Fibroblast of lung (primary cell): ENCODE data around the gene NIF3L1.

Experiments used
- CTCF ChIP-seq, 2 donors: IDR thresholded peaks in 1 of 2; conservative IDR thresholded peaks in 1 of 2; 1 replicate in 1 of 2; 2 replicates in 1 of 2; pipeline ENCODE4 v1.5.1; 2011 to 2012; ENCODE audit warnings: low read length in 2 of 2, control low read depth in 1 of 2, inconsistent platforms in 1 of 2, low read depth in 1 of 2, mild to moderate bottlenecking in 1 of 2
- EZH2 ChIP-seq: IDR thresholded peaks from 2 replicates; pipeline ENCODE4 v1.5.1; 2012; ENCODE audit warnings: low read length, control low read depth, mild to moderate bottlenecking; ENCODE audit errors: missing control alignments

- no peak for TF ChIP-seq CTCF (conservative IDR thresholded peaks at IDR 0.05 in 1 of 2, IDR thresholded peaks at IDR 0.05 in 1 of 2; ENCODE audit: low read depth in 1 of 2, low read length in 2 of 2)
- no peak for TF ChIP-seq EZH2
These were observed 38.5 kb upstream of the NIF3L1 start for GRCh38 chr2:200850512-200851256.
